RPMI7951 (cell line): ENCODE data around the gene NKAPL. TPM values are rescaled to one million over a fixed set of nuclear protein-coding genes. Genes with fewer than 3 reads are reported as not detected.
"Not testable (repeated sequence)": the region's sequence is repeated elsewhere in the genome, so short reads cannot be mapped to it uniquely, and the experiment has no call there.

Source experiments
- DNase-seq: peaks from one replicate; pipeline ENCODE4 v3.0.0-alpha.2; 2012; ENCODE audit warnings: low read depth
- total RNA-seq: library from RNA; depleted of rRNA; stranded (reverse); fragments of >200 nt; shearing (Covaris generic); gene quantifications from 2 replicates; pipeline ENCODE4 v1.2.3, GENCODE V29; 2014; rRNA removed

Gene NKAPL
- total RNA-seq, 1 experiment from 2014 or later, result not detected

DNA sequence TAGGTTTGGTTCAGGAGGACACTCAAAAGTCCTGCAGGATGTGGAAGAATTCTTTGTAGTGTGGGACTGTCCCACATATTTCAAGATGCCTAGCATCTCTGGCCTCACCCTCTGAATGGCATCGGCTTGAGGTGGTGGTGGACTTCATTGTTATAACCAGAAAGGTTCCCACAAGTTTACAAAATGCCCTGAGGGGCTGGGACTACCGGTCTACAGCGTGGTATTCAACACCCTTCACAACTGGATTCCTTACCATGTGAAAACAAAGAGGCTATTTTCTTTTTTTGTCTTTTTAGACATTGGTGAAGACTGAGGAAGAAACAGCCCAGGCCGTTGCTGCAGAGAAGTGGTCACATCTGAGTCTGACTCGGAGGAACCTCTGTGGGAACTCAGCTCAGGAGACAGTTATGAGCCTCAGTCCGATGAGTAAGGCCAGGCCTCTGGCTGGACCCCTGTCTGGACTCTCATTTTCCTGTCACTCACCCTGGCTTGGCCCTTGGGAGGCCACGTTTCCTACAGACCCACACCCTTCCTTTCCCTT lies 37.5 kb downstream of the NKAPL start:
- DNase-seq, result no peak

DNA sequence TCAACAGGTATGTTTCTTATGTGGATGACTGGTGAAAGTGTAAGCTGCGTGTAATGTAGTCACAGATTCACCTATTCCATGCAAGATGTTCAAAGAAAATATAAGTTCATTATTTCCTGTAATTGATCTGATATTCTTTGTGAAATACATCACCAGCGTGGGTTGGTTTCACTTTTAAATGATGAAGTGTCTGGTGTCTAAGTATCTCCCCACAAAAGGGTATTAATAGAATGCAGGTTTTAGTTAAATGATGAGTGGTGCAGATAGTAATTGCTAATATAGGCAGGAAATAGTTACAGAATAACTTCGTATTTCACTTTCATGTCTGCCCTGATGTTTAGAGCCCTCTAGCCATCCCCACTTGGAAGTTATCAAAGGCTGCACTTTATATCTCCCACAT lies 44.5 kb downstream of the NKAPL start:
- DNase-seq, result no peak

DNA sequence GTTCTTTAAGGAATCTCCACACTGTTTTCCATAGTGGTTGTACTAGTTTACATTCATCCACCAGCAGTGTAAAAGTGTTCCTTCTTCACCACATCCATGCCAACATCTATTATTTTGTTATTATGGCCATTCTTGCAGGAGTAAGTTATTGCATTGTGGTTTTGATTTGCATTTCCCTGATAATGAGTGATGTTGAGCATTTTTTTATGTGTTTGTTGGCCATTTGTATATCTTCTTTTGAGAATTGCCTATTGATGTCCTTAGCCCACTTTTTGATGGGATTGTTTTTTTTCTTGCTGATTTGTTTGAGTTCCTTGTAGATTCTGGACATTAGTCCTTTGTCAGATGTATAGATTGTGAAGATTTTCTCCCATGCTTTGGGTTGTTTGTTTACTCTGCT lies 47.3 kb downstream of the NKAPL start:
- not testable (repeated sequence) for DNase-seq

Other genes starting within 250 kb of the NKAPL start
- gene ZNF165, start 178.7 kb upstream of the NKAPL start, total RNA-seq, result 0.60 and 1.1 TPM in 2 replicates
- 4.2 and 5.9 TPM in 2 replicates for gene ZSCAN16, start 134.7 kb upstream of the NKAPL start, total RNA-seq
- 12.4 and 12.9 TPM in 2 replicates for gene ZKSCAN8, start 117.4 kb upstream of the NKAPL start, total RNA-seq
- gene ZSCAN9, start 34.0 kb upstream of the NKAPL start, total RNA-seq, result 16.7 and 21.0 TPM in 2 replicates
- gene ZKSCAN4, start 7.0 kb upstream of the NKAPL start, total RNA-seq, result 5.0 and 6.2 TPM in 2 replicates
- gene ZSCAN26, start 7.8 kb downstream of the NKAPL start, total RNA-seq, result 20.4 and 21.4 TPM in 2 replicates
- gene PGBD1, start 22.3 kb downstream of the NKAPL start, total RNA-seq, result 14.4 and 15.7 TPM in 2 replicates
- 1.6 and 3.8 TPM in 2 replicates for gene ZSCAN31, start 76.9 kb downstream of the NKAPL start, total RNA-seq
- gene ZKSCAN3, start 90.7 kb downstream of the NKAPL start, total RNA-seq, result 3.9 and 4.3 TPM in 2 replicates
- gene ZSCAN12, start 140.4 kb downstream of the NKAPL start, total RNA-seq, result 4.6 and 5.3 TPM in 2 replicates
- 4.0 and 8.4 TPM in 2 replicates for gene ZSCAN23, start 184.2 kb downstream of the NKAPL start, total RNA-seq